ENCODE measurements around the gene ZNF281.
A peak's percentile ranks its signal among the peaks of the same experiment; 100 is the strongest.

Gene ZNF281

GRCh38 chr1:200386416-200386815 is 23.4 kb downstream of the ZNF281 start:
- DNase-seq: no peak

- no peak for DNase-seq
Measured at GRCh38 chr1:200384818-200385390, 24.9 kb downstream of the ZNF281 start.

GRCh38 chr1:200381256-200381984 is 28.4 kb downstream of the ZNF281 start:
- no peak for DNase-seq

GRCh38 chr1:200380589-200381021 is 29.2 kb downstream of the ZNF281 start:
- DNase-seq: no peak

GRCh38 chr1:200379940-200380588 is 29.8 kb downstream of the ZNF281 start:
- no peak for DNase-seq

GRCh38 chr1:200379432-200379757 is 30.4 kb downstream of the ZNF281 start:
- DNase-seq: no peak

- no peak for DNase-seq
Measured at GRCh38 chr1:200378096-200378495, 31.7 kb downstream of the ZNF281 start.

GRCh38 chr1:200376528-200376927 is 33.3 kb downstream of the ZNF281 start:
- DNase-seq: no peak

- no peak for DNase-seq
Measured at GRCh38 chr1:200374569-200375295, 35.1 kb downstream of the ZNF281 start.

- DNase-seq: no peak
Measured at GRCh38 chr1:200373811-200374231, 36.0 kb downstream of the ZNF281 start.

- DNase-seq: no peak
Measured at GRCh38 chr1:200372885-200373181, 37.0 kb downstream of the ZNF281 start.

- no peak for DNase-seq
Measured at GRCh38 chr1:200372095-200372884, 37.5 kb downstream of the ZNF281 start.

GRCh38 chr1:200369706-200370105 is 40.1 kb downstream of the ZNF281 start:
- DNase-seq: no peak

- DNase-seq: no peak
Measured at GRCh38 chr1:200369131-200369530, 40.7 kb downstream of the ZNF281 start.

- no peak for DNase-seq
Measured at GRCh38 chr1:200368556-200368955, 41.3 kb downstream of the ZNF281 start.

- DNase-seq: no peak
Measured at GRCh38 chr1:200367841-200368534, 41.8 kb downstream of the ZNF281 start.

GRCh38 chr1:200366577-200367253 is 43.1 kb downstream of the ZNF281 start:
- peak; percentile 7 for DNase-seq

- no peak for DNase-seq
Measured at GRCh38 chr1:200365897-200366426, 43.9 kb downstream of the ZNF281 start.

- no peak for DNase-seq
Measured at GRCh38 chr1:200364831-200365230, 45.0 kb downstream of the ZNF281 start.

- no peak for DNase-seq
Measured at GRCh38 chr1:200364091-200364759, 45.6 kb downstream of the ZNF281 start.
